NCI-H526 treated with DMSO at 0.1 percent for 48 hours (cell line): ENCODE results near the gene IGFN1.
"Not testable (repeated sequence)": the region's sequence is repeated elsewhere in the genome, so short reads cannot be mapped to it uniquely, and the experiment has no call there.

Experiments
- DNase-seq: peaks from one replicate; lab custom pipeline; 2025; lab: John Stamatoyannopoulos, UW

The IGFN1 gene

GRCh38 chr1:201217851-201218250, 27.2 kb downstream of the IGFN1 start:
- no peak for DNase-seq

GRCh38 chr1:201218409-201218808, 27.8 kb downstream of the IGFN1 start:
- no peak for DNase-seq

- no peak for DNase-seq
Measured at GRCh38 chr1:201219481-201220387, 29.1 kb downstream of the IGFN1 start.

- DNase-seq = no peak
Measured at GRCh38 chr1:201220388-201220715, 29.7 kb downstream of the IGFN1 start.

GRCh38 chr1:201221201-201221846, 30.7 kb downstream of the IGFN1 start:
- DNase-seq = no peak

- no peak for DNase-seq
Measured at GRCh38 chr1:201222125-201222524, 31.5 kb downstream of the IGFN1 start.

- DNase-seq = no peak
Measured at GRCh38 chr1:201223852-201224665, 33.4 kb downstream of the IGFN1 start.

- no peak for DNase-seq
Measured at GRCh38 chr1:201224666-201225370, 34.2 kb downstream of the IGFN1 start.

- DNase-seq = no peak
Measured at GRCh38 chr1:201226178-201226514, 35.5 kb downstream of the IGFN1 start.

GRCh38 chr1:201226859-201227488, 36.4 kb downstream of the IGFN1 start:
- no peak for DNase-seq

- no peak for DNase-seq
Measured at GRCh38 chr1:201228011-201228983, 37.7 kb downstream of the IGFN1 start.

- DNase-seq = no peak
Measured at GRCh38 chr1:201229095-201229494, 38.5 kb downstream of the IGFN1 start.

GRCh38 chr1:201229771-201230635, 39.4 kb downstream of the IGFN1 start:
- no peak for DNase-seq

- DNase-seq = no peak
Measured at GRCh38 chr1:201230676-201231075, 40.1 kb downstream of the IGFN1 start.

- not testable (repeated sequence) for DNase-seq
Measured at GRCh38 chr1:201239646-201240045, 49.0 kb downstream of the IGFN1 start.

- DNase-seq = no peak
Measured at GRCh38 chr1:201240171-201240570, 49.5 kb downstream of the IGFN1 start.

GRCh38 chr1:201241736-201242135, 51.1 kb downstream of the IGFN1 start:
- no peak for DNase-seq

GRCh38 chr1:201245082-201245481, 54.5 kb downstream of the IGFN1 start:
- DNase-seq = no peak
